AG10803 (cell line): ENCODE data around the gene ADGRD1.

Experiments
- DNase-seq: peaks from one replicate; pipeline ENCODE4 v3.0.0; 2010; ENCODE audit warnings: low read depth
- H3K4me3 ChIP-seq: 2 replicates; pipeline ENCODE4 v1.5.1; 2011; ENCODE audit warnings: mild to moderate bottlenecking, low read length, control low read depth
- TF ChIP-seq, protein P1 (sequence below): conservative IDR thresholded peaks from 2 replicates; pipeline ENCODE4 v1.5.1; 2011; ENCODE audit warnings: mild to moderate bottlenecking, low read length, control low read depth, inconsistent platforms

The ADGRD1 gene

DNA sequence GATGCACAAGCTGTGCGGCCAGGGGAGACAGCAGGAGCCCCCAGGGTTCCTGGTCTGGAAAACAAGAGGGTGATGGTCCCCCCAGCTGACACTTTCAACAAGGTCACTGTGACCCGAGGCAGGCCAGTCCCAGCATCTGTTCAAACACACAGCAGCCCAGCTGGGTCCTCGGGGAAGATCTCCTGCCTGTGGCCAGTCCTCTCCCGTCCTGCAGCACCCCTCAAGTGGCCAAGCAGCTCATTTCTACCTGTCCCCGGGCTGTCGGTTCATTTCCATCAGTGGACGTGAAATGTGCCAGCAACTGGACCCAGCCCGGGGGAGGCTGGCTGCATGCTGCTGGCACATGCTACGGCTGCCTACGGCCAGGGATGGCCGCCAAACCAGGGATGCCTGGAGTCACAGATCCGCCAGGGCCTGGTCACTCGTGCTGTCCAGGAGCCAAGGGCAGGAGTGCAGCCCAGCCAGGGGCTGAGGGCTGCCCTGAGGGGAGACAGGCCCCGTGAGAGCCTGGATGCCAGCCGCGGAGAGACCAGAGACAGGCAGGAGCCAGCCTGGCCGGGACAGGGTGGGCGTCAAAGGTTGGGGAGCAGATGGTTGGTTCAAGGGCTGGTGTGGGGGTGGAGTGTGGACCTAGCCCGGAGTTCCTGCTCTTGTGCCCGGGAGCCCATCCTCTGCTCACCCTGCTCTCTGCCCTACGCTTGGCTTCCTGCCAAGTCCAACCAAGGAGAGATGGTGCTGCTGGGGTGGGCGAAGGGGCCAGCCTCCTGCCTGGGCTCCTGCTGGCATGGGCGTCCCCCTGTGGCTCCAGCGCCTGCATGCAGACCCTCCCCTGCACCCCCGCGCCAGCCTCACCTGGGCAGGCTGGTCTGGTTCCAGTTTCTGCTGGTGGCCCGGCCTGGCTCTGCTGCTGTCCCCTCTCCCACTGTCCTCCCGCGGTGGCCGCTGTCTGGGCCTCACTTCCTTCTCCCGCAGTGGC is 143.8 kb downstream of the ADGRD1 start:
- no peak for DNase-seq
- H3K4me3 ChIP-seq, result no peak overlapping the region
- TF ChIP-seq, protein P1, sequence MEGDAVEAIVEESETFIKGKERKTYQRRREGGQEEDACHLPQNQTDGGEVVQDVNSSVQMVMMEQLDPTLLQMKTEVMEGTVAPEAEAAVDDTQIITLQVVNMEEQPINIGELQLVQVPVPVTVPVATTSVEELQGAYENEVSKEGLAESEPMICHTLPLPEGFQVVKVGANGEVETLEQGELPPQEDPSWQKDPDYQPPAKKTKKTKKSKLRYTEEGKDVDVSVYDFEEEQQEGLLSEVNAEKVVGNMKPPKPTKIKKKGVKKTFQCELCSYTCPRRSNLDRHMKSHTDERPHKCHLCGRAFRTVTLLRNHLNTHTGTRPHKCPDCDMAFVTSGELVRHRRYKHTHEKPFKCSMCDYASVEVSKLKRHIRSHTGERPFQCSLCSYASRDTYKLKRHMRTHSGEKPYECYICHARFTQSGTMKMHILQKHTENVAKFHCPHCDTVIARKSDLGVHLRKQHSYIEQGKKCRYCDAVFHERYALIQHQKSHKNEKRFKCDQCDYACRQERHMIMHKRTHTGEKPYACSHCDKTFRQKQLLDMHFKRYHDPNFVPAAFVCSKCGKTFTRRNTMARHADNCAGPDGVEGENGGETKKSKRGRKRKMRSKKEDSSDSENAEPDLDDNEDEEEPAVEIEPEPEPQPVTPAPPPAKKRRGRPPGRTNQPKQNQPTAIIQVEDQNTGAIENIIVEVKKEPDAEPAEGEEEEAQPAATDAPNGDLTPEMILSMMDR, result no peak

DNA sequence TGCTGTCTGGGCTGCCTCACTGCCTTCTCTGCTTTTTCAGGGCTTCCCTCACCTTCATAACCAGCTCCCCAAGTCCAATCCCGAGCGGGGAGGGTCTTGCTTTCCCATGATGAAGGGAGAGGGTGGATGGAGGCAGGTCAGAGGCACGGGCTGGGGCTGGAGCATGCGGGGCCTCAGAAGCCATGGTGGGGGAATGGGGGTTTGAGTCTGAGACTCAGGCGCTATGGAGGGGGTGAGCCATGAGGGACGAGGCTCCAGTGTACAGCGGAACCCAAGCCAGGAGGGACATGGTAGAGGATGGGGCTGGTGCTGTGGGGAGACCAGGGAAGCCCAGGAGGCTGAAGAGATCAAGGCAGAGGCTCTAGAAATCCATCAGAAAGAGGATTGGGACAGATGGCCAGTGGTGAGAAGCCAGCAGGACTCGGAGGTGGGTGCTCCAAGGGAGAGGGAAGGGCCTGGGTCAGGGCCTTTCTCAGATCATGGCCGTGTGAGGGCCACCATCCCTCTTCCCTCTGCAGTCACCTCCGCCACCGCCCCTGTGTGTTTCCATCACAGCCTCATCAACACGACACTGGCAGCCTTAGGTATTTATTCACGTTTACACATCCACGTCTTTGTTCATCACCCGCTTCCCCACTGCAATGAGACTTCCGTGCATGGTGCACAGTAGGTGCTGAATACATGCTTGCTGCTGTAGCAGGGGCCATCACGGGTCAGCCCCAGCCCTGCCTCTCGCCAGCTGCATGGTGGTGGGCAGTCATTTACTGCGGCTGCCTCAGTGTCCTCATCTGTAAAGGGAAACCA is 144.7 kb downstream of the ADGRD1 start:
- no peak for DNase-seq
- H3K4me3 ChIP-seq, result no peak overlapping the region
- TF ChIP-seq, protein P1, result no peak

DNA sequence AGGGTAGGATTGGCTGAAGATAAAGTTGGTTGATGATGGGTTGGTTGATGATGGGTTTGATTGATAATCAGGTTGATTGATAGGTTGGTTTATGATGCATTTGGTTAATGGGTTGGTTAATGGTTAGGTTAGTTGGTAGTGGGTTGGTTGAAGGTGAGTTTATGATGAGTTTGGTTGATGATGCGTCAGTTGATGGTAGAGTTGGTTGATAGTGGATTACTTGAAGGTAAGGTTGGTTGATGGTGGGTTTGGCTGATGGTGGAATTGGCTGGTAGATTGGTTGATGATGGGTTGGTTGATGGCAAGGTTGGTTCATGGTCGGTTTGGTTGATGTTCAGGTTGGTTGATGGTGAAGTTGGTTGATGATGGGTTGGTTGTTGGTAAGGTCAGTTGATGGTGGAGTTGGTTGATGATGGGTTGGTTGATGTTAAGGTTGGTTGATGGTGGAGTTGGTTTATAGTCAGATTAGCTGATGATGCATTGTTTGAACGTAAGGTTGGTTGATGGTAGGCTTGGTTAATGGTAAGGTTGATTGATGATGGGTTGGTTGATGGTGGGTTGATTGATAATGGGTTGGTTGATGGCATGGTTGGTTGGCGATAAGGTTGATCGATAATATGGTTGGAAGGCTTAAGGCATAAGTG is 146.4 kb downstream of the ADGRD1 start:
- TF ChIP-seq, protein P1, result no peak
- H3K4me3 ChIP-seq, result no peak overlapping the region
- no peak for DNase-seq

DNA sequence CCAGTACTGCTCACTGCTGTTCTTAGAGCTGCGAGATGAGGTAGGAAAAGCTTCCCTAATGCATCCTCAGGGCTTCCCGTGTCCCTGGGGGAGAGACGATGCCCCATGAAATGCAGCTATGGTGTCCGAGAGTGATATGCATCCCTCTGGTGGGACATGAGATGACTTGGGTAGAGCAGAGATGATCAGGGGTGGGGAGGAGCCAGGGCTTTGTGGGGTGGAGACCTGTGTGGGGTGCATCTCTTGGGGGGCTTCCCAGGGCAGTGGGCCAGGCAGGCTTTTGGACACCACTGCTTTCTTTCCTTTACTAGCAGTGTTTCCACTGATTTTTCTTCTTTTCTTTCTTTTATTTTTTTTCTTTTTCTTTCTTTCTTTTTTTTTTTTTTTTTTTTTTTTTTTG is 147.3 kb downstream of the ADGRD1 start:
- DNase-seq, result no peak
- TF ChIP-seq, protein P1, result no peak
- H3K4me3 ChIP-seq, result no peak overlapping the region

DNA sequence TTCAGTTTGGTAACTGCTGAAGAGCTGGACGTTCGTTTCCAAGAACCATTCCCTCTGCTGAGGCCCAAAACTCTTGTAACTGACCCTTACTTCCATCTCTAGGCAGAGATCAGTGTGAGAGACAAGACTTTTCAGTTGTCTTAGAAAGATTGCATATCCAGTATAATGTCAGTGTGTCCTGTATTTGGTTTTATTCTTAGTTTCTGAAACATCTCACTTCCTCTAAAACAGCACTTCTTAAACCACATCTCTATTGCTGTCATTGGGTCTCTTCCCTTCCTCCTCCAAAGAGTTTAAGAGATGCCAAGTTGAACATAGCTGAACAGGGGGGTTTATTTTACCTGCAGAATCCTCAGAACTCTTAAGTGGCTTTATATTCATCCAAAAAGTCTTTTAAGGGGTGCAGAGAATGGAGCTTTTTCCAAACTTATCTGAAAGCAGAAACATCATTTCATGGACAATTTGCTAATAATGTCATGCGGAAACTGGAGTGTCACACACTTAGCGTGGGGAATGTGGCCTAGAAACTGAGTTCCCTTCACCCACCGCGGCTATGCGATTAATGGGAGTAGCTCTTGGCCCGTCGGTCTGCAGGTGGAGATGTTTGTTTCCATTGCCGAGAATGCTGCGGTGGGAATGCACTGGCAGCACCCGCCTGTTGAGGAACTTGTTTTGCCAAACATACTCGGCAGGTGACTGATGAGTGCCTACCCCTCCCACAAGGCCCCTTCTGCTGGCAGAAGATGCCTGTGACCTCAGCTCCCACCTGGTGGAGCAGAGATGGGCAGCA is 148.2 kb downstream of the ADGRD1 start:
- TF ChIP-seq, protein P1, result no peak
- no peak for DNase-seq

DNA sequence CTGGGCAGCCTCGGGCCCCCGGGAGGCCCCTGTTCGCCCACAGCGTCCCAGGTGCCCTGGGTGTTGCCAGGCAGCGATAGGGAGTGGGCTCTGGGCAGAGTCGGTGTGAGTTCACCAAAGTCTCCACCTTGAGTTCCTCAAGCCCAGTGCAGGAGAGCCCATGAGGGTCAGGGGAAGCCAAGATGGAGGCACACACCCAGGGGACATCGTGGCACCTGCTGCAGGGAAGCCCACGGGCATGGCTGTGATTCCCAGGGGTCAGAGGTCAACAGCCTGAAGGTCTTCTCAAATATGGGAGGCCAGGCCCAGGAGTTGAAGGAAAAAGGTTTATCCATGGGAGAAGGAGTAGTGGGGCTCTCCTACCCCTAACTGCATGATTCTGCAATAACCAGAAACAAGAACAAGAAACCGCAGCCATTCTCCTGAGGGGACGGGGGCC is 148.8 kb downstream of the ADGRD1 start:
- TF ChIP-seq, protein P1, result no peak
- DNase-seq, result no peak
- H3K4me3 ChIP-seq, result no peak overlapping the region

More for the DNA sequence above, 148.2 kb downstream of the ADGRD1 start:
- no peak overlapping the region for H3K4me3 ChIP-seq
